Neural cell (in vitro differentiated cells): ENCODE results near the gene IGFBP2. TPM values are rescaled to one million over a fixed set of nuclear protein-coding genes. Genes with fewer than 3 reads are reported as not detected.

Experiments
- H2AFZ ChIP-seq: fragments of 200-600, 300-800 bp; sonication (generic), shearing (Covaris generic); 2 replicates; pipeline ENCODE4 v1.6.0; 2014; ENCODE audit warnings: low read depth, mild to moderate bottlenecking, antibody characterized with exemption, low read length, moderate library complexity
- H3F3A ChIP-seq: fragments of 200-600 bp; shearing (Covaris generic); 2 replicates; pipeline ENCODE4 v1.6.1; 2016; ENCODE audit warnings: mild to moderate bottlenecking, moderate library complexity, mixed read lengths, antibody characterized with exemption, low read length; ENCODE audit not compliant: insufficient read depth, poor library complexity, severe bottlenecking
- H3K27ac ChIP-seq: fragments of 200-600, 300-800 bp; sonication (generic), shearing (Covaris generic); 2 replicates; pipeline ENCODE4 v1.5.1; 2014; ENCODE audit warnings: mild to moderate bottlenecking, low read length, moderate library complexity
- H3K27me3 ChIP-seq: fragments of 300-800, 200-600 bp; sonication (generic), shearing (Covaris generic); 2 replicates; pipeline ENCODE4 v1.6.0; 2014; ENCODE audit warnings: mild to moderate bottlenecking, low read depth, low read length, moderate library complexity; ENCODE audit not compliant: insufficient read depth
- H3K36me3 ChIP-seq: fragments of 300-800, 200-600 bp; sonication (generic), shearing (Covaris generic); 2 replicates; pipeline ENCODE4 v1.5.1; 2014; ENCODE audit warnings: mild to moderate bottlenecking, antibody characterized with exemption, low read length, moderate library complexity; ENCODE audit not compliant: insufficient read depth
- H3K4me2 ChIP-seq: fragments of 300-800, 200-600 bp; sonication (generic), shearing (Covaris generic); 2 replicates; pipeline ENCODE4 v1.6.0; 2014; ENCODE audit warnings: mild to moderate bottlenecking, low read length
- H3K4me3 ChIP-seq: fragments of 300-800, 200-600 bp; sonication (generic), shearing (Covaris generic); 2 replicates; pipeline ENCODE4 v1.5.1; 2014; ENCODE audit warnings: mild to moderate bottlenecking, low read length, moderate library complexity
- H3K79me2 ChIP-seq: fragments of 200-600 bp; shearing (Covaris generic); replicated peaks from 2 replicates; pipeline ENCODE4 v1.6.0; 2014; ENCODE audit warnings: mild to moderate bottlenecking, low read length, moderate library complexity; ENCODE audit not compliant: insufficient read depth
- H3K9ac ChIP-seq: fragments of 300-800, 200-600 bp; sonication (generic), shearing (Covaris generic); 2 replicates; pipeline ENCODE4 v1.6.1; 2016; ENCODE audit warnings: mild to moderate bottlenecking, low read length, mixed read lengths
- H3K9me2 ChIP-seq: fragments of 200-600 bp; shearing (Covaris generic); 2 replicates; pipeline ENCODE4 v1.6.1; 2016; ENCODE audit warnings: mild to moderate bottlenecking, low read length, mixed read lengths; ENCODE audit not compliant: insufficient read depth
- H3K9me3 ChIP-seq: fragments of 200-600, 300-800 bp; sonication (generic), shearing (Covaris generic); 2 replicates; pipeline ENCODE4 v1.6.1; 2016; ENCODE audit warnings: mild to moderate bottlenecking, mixed run types, low read length, moderate library complexity, mixed read lengths
- H4K20me1 ChIP-seq: fragments of 200-600 bp; shearing (Covaris generic); 2 replicates; pipeline ENCODE4 v1.6.1; 2016; ENCODE audit warnings: mild to moderate bottlenecking, mixed run types; ENCODE audit not compliant: insufficient read depth
- EP300 ChIP-seq: fragments of 450-650 bp; conservative IDR thresholded peaks from 2 replicates; pipeline ENCODE4 v1.6.1; 2014; ENCODE audit warnings: antibody characterized with exemption, mild to moderate bottlenecking, moderate library complexity; ENCODE audit not compliant: poor library complexity, severe bottlenecking
- EZH2 ChIP-seq: fragments of 200-600, 300-800 bp; shearing (Covaris generic), sonication (generic); IDR thresholded peaks from 2 replicates; pipeline ENCODE4 v1.6.1; 2014; ENCODE audit warnings: antibody characterized with exemption, low read length, borderline replicate concordance, mild to moderate bottlenecking; ENCODE audit not compliant: insufficient read depth, poor library complexity, severe bottlenecking
- MXI1 ChIP-seq: fragments of 450-650 bp; conservative IDR thresholded peaks from 2 replicates; pipeline ENCODE4 v1.6.1; 2014; ENCODE audit warnings: antibody characterized with exemption, mild to moderate bottlenecking; ENCODE audit not compliant: poor library complexity, severe bottlenecking
- POLR2AphosphoS5 ChIP-seq: IDR thresholded peaks from 2 replicates; pipeline ENCODE4 v1.6.1; 2012
- RAD21 ChIP-seq: fragments of 450-650 bp; conservative IDR thresholded peaks from 2 replicates; pipeline ENCODE4 v1.6.1; 2014; ENCODE audit warnings: antibody characterized with exemption, mild to moderate bottlenecking, moderate library complexity
- SMC3 ChIP-seq: fragments of 450-650 bp; conservative IDR thresholded peaks from 2 replicates; pipeline ENCODE4 v1.6.1; 2014; ENCODE audit warnings: antibody characterized with exemption, mild to moderate bottlenecking, moderate library complexity; ENCODE audit not compliant: poor library complexity
- TAF1 ChIP-seq: IDR thresholded peaks from 2 replicates; pipeline ENCODE4 v1.6.1; 2012; ENCODE audit warnings: low read depth
- polyA plus RNA-seq: library from polyadenylated mRNA; depleted of rRNA; stranded (reverse); fragments of >200 nt; gene quantifications from 2 replicates; pipeline ENCODE4 v1.2.3, GENCODE V29; 2014
- TF ChIP-seq, protein P1 (sequence below): IDR thresholded peaks from 2 replicates; pipeline ENCODE4 v1.6.1; 2012; ENCODE audit warnings: borderline replicate concordance
- TF ChIP-seq, protein P2 (sequence below): fragments of 450-650 bp; IDR thresholded peaks from 2 replicates; pipeline ENCODE4 v1.5.1; 2014; ENCODE audit warnings: antibody characterized with exemption, mild to moderate bottlenecking, moderate library complexity; ENCODE audit not compliant: poor library complexity, severe bottlenecking

Gene IGFBP2
- polyA plus RNA-seq, 1 donor from 2014 or later = 150 TPM

DNA sequence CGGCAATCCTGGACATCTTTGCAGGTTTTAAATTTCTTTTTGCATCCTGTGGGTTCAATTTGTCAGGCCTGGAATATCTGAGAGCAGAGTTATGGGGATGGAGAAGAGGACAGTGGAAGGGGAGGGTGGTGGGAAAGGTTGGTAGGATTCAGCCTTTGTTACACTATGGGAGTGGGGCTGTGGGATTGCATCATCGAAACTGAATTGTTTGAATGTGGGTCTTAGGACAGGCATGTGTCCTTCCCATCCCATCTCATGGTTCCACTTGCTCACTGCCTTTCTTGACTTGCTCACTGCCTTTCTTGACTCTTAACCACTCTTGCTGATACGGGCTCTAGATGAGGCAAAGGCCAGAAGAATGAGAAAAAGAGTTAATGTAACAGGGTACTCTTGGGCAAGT, 12.9 kb downstream of the IGFBP2 start:
- Histone ChIP-seq H3K9me3 (no peaks in the 10 kb centered on the region), H3F3A (no peaks in the 10 kb centered on the region), H3K36me3 (no peaks in the 10 kb centered on the region), H3K27ac (no peak overlapping the region), H3K4me3 (no peak overlapping the region), H4K20me1 (no peaks in the 10 kb centered on the region), H3K27me3 (no peaks in the 10 kb centered on the region), H2AFZ (no peak overlapping the region), H3K9me2 (no peaks in the 10 kb centered on the region), H3K9ac (no peak overlapping the region), H3K4me2 (no peak overlapping the region), H3K79me2 (peaks cover 47% of the 10 kb centered on the region)
- TF ChIP-seq POLR2AphosphoS5 (no peak), MXI1 (no peak), RAD21 (no peak), TAF1 (no peak), SMC3 (no peak), EZH2 (no peak), EP300 (no peak)
- TF ChIP-seq, protein P1, sequence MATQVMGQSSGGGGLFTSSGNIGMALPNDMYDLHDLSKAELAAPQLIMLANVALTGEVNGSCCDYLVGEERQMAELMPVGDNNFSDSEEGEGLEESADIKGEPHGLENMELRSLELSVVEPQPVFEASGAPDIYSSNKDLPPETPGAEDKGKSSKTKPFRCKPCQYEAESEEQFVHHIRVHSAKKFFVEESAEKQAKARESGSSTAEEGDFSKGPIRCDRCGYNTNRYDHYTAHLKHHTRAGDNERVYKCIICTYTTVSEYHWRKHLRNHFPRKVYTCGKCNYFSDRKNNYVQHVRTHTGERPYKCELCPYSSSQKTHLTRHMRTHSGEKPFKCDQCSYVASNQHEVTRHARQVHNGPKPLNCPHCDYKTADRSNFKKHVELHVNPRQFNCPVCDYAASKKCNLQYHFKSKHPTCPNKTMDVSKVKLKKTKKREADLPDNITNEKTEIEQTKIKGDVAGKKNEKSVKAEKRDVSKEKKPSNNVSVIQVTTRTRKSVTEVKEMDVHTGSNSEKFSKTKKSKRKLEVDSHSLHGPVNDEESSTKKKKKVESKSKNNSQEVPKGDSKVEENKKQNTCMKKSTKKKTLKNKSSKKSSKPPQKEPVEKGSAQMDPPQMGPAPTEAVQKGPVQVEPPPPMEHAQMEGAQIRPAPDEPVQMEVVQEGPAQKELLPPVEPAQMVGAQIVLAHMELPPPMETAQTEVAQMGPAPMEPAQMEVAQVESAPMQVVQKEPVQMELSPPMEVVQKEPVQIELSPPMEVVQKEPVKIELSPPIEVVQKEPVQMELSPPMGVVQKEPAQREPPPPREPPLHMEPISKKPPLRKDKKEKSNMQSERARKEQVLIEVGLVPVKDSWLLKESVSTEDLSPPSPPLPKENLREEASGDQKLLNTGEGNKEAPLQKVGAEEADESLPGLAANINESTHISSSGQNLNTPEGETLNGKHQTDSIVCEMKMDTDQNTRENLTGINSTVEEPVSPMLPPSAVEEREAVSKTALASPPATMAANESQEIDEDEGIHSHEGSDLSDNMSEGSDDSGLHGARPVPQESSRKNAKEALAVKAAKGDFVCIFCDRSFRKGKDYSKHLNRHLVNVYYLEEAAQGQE = no peak
- TF ChIP-seq, protein P2, sequence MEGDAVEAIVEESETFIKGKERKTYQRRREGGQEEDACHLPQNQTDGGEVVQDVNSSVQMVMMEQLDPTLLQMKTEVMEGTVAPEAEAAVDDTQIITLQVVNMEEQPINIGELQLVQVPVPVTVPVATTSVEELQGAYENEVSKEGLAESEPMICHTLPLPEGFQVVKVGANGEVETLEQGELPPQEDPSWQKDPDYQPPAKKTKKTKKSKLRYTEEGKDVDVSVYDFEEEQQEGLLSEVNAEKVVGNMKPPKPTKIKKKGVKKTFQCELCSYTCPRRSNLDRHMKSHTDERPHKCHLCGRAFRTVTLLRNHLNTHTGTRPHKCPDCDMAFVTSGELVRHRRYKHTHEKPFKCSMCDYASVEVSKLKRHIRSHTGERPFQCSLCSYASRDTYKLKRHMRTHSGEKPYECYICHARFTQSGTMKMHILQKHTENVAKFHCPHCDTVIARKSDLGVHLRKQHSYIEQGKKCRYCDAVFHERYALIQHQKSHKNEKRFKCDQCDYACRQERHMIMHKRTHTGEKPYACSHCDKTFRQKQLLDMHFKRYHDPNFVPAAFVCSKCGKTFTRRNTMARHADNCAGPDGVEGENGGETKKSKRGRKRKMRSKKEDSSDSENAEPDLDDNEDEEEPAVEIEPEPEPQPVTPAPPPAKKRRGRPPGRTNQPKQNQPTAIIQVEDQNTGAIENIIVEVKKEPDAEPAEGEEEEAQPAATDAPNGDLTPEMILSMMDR = no peak

DNA sequence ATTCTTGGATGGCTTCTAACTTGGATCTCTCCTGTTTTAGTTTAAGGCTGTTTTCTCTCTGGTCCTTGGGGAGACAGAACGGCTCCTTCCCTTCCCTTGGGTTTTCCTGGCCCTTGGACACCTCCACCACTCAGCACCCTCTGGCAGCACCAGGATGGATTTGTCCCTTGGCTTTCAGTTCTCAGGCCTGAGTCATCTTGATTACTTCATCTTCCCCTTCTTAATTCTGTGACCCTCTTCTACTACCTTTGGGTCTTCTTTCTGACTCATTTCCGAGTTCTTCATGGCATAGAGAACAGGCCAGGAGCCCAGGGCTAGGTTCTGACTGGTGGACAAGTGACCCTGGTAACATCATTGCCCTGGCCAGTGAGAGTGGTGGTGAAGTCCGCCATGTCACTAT, 14.9 kb downstream of the IGFBP2 start:
- Histone ChIP-seq H3K9ac (no peak overlapping the region), H3K4me3 (no peak overlapping the region), H3K36me3 (no peaks in the 10 kb centered on the region), H3K79me2 (peaks cover 45% of the 10 kb centered on the region), H3F3A (no peaks in the 10 kb centered on the region), H3K9me3 (no peaks in the 10 kb centered on the region), H4K20me1 (no peaks in the 10 kb centered on the region), H3K9me2 (no peaks in the 10 kb centered on the region), H3K27ac (no peak overlapping the region), H2AFZ (no peak overlapping the region), H3K27me3 (no peaks in the 10 kb centered on the region), H3K4me2 (no peak overlapping the region)
- no peak for TF ChIP-seq MXI1
- TF ChIP-seq, protein P2 = no peak
- TF ChIP-seq RAD21 = no peak
- TF ChIP-seq, protein P1 = no peak
- TF ChIP-seq TAF1 = no peak
- no peak for TF ChIP-seq SMC3
- TF ChIP-seq EZH2 = no peak
